Epidermal melanocyte (primary cell): ENCODE data around the gene PLGRKT.
"Not testable (repeated sequence)": the region's sequence is repeated elsewhere in the genome, so short reads cannot be mapped to it uniquely, and the experiment has no call there.

Experiments used
- DNase-seq: peaks from one replicate; pipeline ENCODE4 v3.0.0; 2011; ENCODE audit warnings: low spot score; ENCODE audit not compliant: insufficient read length

The PLGRKT gene

GRCh38 chr9:5388026-5388819, 49.5 kb downstream of the PLGRKT start:
- no peak for DNase-seq

DNA sequence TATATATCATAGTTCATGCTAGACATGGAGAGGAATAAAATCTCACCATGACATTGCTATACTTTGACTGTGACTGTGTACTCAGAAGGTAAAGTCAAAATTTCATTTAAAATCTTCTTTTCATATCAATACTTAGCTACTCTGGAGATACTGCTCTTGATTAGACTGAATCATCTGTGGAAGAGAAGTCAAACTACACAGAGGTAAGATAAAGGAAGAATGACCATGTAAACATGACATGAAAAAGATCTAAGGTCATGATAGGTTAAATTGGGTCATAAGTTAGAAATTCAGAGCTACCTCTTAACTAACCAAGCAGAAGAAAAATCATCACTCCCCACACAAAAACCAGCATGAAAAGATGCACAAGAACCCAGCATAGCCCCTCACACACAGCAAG, 53.3 kb downstream of the PLGRKT start:
- no peak for DNase-seq

DNA sequence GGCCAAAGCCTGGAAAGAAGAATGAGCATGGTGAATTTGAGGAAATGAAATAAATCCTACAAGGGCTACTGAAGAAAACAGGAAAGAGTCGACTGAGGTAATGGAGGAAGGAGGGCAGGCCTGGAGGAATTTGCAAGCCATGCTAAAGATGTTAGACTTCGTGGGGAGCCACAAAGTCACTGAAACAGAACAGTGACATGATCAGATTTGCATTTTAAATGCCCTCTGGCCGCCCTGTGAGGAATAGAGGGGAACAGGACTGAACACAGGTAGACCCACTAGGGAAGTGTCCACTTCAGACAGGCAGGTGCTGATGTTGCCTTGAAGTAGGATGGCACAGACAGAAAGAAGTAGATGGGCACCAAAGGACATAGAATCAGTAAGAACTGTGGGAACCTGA, 55.2 kb downstream of the PLGRKT start:
- DNase-seq = no peak

- DNase-seq = no peak
Measured at GRCh38 chr9:5375790-5376477, 61.8 kb downstream of the PLGRKT start.

DNA sequence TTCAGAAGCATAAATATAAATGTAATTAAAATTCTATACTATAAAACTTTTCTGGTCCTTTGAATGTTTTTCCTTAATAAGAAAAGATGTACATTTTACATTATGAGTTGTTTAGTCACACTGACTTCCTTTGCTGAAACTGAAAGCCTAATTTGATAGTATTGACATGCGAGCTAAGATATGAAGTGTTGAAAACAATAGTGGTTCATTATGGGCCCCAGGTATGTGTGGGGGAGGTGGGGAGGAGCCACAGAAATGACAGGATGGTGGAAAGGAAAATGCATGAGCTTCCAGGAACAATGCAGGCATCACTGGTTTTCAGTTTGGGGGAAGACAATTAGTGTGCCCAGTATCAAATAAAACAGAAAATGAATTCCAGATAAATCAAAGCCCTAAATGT, 62.6 kb downstream of the PLGRKT start:
- DNase-seq = no peak

- no peak for DNase-seq
Measured at GRCh38 chr9:5364294-5365024, 73.3 kb downstream of the PLGRKT start.

GRCh38 chr9:5361326-5362010, 76.3 kb downstream of the PLGRKT start:
- no peak for DNase-seq

DNA sequence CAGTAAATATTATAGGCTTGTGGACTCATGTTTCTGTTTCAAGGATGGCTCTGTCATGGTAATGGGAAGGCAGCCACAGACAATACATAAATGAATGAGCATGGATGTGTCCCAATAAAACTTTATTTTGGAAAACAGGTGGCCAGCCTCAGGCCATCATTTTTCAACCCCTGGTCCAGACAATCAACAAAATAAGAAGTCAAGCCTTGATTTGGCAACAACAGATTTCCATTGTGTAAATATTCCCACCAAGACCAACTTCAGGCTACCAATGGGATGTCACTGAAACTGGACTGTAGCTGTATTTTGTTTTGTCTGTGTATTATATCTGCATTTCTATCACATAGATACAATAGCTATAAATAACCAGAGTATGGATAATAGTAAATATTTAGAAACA, 77.4 kb downstream of the PLGRKT start:
- DNase-seq = no peak

GRCh38 chr9:5357431-5358105, 80.2 kb downstream of the PLGRKT start:
- DNase-seq = no peak

DNA sequence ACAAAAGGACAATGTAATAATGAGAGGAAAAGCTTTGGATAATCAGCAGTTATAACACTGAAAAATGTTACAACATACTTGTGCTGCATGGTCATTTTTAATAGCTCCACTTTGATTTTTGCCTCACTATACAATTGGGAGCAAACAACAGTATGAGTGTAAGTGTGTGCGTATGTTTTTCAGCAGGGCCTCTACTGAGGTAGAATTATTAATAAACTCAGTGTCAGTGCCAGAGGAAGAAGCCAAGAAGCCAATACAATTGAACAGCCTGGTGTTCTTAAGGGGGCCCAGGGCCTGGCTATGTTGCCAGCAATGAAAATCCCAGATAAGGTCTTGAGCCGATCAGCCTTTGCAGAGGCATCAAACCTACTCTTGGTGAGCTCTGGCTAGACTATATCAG, 81.9 kb downstream of the PLGRKT start:
- no peak for DNase-seq

GRCh38 chr9:5355226-5355625, 82.5 kb downstream of the PLGRKT start:
- DNase-seq = no peak

DNA sequence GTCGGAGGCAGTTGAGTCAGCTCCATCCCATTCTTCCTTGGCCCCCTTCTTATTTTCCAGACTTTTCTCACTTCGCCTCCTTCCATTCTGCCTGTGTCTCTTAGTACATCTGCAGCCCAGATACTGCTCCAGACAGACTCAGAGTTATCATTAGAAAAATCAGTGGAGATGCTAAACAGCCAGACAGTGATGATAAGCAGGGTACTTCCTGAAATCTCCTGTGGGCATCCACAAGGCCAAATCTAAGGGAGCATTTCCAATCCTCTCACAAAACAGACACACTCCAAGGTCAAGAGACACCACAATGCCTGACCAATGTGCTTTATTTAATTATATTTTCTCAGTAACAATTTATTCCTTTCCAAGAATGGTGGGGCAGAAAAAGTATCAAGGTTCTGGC, 83.5 kb downstream of the PLGRKT start:
- DNase-seq = no peak

- DNase-seq = no peak
Measured at GRCh38 chr9:5352637-5353248, 85.0 kb downstream of the PLGRKT start.

- not testable (repeated sequence) for DNase-seq
Measured at GRCh38 chr9:5338992-5339981, 98.4 kb downstream of the PLGRKT start, which contains the start of gene RLN1. TSS of gene RLN1 (minus strand) at chr9:5339876. CDS start at chr9:5339746, 130 bp downstream.

DNA sequence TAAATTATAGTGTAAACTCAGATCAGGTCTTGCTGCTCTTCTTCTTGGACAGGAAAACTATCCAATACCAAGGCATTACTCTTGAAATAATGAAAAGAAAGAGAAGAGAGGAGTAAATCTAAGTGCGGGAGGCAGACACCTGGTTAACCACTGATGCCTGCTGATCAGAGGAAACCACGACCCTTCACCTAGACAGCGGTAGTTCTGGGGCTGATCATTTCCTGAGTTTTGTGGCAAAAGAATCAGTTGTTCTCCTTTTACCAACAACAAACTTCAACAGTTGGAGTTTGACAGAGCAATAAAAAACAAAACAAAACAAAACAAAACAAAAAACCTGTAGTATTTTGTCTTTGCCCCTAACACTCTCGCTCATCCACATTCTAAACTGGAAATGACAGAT, 101.0 kb downstream of the PLGRKT start:
- no peak for DNase-seq

DNA sequence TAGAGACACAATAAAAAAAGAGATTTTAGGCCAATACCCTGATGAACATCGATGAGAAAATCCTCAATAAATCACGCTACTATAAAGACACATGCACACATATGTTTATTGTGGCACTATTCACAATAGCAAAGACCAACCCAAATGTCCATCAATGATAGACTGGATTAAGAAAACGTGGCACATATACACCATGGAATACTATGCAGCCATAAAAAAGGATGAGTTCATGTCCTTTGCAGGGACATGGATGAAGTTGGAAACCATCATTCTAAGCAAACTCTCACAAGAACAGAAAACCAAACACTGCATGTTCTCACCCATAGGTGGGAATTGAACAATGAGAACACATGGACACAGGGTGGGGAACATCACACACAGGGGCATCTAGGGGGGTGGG, 106.4 kb downstream of the PLGRKT start:
- not testable (repeated sequence) for DNase-seq

DNA sequence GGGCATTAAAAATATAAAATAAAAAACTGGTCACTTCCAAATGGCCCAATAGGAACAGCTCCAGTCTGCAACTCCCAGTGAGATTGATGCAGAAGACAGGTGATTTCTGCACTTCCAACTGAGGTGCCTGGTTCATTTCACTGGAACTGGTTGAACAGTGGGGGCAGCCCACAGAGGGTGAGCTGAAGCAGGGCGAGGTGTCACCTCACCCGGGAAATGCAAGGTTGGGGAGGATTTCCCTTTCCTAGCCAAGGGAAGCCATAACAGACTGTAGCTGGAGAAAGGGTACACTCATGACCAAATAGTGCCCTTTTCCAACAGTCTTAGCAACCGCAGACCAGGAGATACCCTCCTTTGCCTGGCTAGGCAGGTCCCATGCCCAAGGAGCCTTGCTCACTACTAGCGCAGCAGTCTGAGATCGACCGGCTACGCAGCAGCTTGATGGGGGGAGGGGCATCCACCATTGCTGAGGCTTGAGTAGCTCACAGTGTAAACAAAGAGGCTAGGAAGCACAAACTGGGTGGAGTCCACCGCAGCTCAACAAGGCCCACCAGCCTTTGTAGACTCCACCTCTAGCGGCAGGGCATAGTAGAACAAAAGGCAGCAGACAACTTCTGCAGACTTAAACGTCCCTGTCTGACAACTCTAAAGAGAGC, 110.7 kb downstream of the PLGRKT start:
- DNase-seq = no peak

- DNase-seq = no peak
Measured at GRCh38 chr9:5326187-5326586, 111.5 kb downstream of the PLGRKT start.

- not testable (repeated sequence) for DNase-seq
Measured at GRCh38 chr9:5321601-5322000, 116.1 kb downstream of the PLGRKT start.
